ENCODE results near the gene ADARB1.

The ADARB1 gene

DNA sequence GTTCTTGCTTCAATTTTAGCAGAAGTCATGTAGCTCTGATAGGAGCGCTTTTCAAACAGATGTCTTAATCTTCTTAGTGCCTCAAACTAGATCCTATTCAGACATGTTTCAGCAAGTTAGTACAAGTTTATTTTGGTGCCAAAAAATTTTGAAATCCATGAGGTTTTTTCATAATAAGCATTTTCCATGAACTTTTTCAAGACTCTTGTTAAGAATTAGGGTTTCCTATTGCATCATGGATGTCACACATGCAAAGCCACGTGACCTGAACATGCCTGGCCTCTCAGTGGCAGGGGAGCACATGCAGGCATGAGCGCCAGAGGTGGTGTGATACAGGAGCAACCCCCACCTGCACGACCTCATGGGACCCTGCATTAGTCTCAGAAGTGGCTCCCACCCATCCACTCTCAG lies 145.7 kb downstream of the ADARB1 start:
- Histone ChIP-seq H3K4me3 (no peak overlapping the region), H3K27me3 (ENCODE audit: low read depth) (no peaks in the 10 kb centered on the region), H3K36me3 (replicated peaks) (no peaks in the 10 kb centered on the region), H3K4me1 (no peaks in the 10 kb centered on the region), H3K9me3 (peaks cover 3% of the 10 kb centered on the region; the same call in 1 of the 2 replicates)
- no peak for DNase-seq (ENCODE audit: low spot score in 2 of 2)
- in situ Hi-C loops (cut with MboI; ENCODE audit: low sequenced_read_pairs): no loop called here

DNA sequence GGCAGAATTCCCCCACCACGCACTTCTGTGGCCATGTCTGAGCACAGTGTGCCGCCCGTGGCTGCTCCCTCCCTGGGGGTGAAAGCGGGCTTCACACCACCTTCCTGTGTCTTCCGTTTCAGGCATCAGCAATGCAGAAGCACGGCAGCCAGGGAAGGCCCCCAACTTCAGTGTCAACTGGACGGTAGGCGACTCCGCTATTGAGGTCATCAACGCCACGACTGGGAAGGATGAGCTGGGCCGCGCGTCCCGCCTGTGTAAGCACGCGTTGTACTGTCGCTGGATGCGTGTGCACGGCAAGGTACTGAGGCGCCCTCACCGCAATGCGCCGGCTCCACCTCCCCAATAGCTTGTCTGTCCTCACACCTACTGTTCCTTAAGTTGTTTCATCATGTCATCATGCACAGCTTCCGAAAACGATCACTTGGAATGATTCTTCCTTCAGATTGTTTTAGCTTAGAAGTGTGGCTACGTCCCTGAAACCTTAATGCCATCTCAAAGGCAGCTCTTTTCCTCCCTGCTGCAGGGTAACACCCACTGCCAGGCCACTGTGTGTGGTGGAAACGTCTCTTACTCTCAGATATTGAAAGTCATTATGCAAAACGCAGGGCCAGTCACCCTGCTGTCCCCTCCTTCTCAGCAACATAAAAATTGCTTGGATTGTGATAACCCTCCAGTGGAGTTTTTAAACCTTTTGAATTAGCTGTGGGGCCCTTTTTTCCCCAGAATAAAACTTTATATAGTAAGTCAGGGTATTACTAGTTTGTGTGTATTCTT lies 146.5 kb downstream of the ADARB1 start:
- peaks cover 3% of the 10 kb centered on the region; the same call in 1 of the 2 replicates for H3K9me3 ChIP-seq
- in situ Hi-C loops (cut with MboI; ENCODE audit: low sequenced_read_pairs): no loop called here
- no peak for DNase-seq (ENCODE audit: low spot score in 2 of 2)
- H3K4me1 ChIP-seq: no peaks in the 10 kb centered on the region
- no peaks in the 10 kb centered on the region for H3K27me3 ChIP-seq (ENCODE audit: low read depth)
- no peaks in the 10 kb centered on the region for H3K36me3 ChIP-seq (replicated peaks)
- no peak overlapping the region for H3K4me3 ChIP-seq

DNA sequence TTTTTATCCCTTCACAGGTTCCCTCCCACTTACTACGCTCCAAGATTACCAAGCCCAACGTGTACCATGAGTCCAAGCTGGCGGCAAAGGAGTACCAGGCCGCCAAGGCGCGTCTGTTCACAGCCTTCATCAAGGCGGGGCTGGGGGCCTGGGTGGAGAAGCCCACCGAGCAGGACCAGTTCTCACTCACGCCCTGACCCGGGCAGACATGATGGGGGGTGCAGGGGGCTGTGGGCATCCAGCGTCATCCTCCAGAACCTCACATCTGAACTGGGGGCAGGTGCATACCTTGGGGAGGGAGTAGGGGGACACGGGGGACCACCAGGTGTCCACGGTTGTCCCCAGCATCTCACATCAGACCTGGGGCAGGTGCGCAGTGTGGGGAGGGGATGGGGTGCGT lies 147.6 kb downstream of the ADARB1 start:
- Histone ChIP-seq H3K4me1 (no peaks in the 10 kb centered on the region), H3K36me3 (replicated peaks) (no peaks in the 10 kb centered on the region), H3K9me3 (no peaks in the 10 kb centered on the region), H3K27me3 (ENCODE audit: low read depth) (no peaks in the 10 kb centered on the region), H3K4me3 (no peak overlapping the region)
- in situ Hi-C loops (cut with MboI; ENCODE audit: low sequenced_read_pairs): no loop called here
- DNase-seq (ENCODE audit: low spot score in 2 of 2): no peak

DNA sequence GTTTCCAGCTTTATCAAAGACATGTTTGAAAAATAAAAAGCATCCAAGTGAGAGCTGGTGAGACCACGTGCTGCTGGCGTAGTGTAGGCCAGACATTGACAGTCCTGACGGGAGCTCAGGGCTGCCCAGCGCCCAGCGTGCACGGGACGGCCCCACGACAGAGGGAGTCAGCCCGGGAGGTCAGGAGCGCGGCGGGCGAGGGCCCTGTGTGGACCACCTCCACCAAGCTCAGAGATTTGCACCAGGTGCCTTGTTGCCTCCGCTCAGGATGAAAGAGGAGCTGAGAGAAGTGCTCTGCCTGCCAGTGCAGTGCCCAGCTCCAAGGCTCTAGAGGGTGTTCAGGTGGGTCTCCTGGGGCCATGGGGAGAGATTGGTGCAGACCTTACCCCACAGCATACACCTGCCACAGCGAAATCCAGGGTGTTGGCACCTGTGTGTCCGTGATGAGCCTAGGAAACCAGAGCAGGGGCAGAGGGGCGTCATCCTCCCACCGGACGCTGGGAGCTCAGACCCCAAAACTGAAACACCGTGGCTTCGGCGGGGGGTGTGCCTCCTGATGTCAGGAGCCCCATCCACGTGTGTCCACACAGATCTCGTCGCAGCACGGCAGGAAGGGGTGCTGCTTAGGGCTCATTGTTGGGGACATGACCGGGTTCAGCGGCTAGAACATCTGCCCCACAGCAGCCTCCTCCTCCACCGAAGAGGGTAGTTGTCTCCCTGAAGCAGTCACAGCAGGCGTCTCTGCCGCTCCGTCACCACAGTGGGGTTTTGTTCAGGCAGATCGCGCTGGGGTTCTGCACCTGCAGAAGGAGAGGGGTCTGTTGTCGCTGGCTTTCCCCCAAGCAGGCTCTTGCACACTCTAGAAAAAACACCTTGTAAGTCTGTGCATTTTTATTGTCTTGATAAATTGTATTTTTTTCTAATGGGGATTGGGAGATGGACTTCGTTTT lies 149.1 kb downstream of the ADARB1 start:
- DNase-seq (ENCODE audit: low spot score in 2 of 2): no peak
- Histone ChIP-seq H3K36me3 (replicated peaks) (no peaks in the 10 kb centered on the region), H3K9me3 (no peaks in the 10 kb centered on the region), H3K27me3 (ENCODE audit: low read depth) (no peaks in the 10 kb centered on the region), H3K4me3 (no peak overlapping the region), H3K4me1 (no peaks in the 10 kb centered on the region)
- in situ Hi-C loops (cut with MboI; ENCODE audit: low sequenced_read_pairs): no loop called here

DNA sequence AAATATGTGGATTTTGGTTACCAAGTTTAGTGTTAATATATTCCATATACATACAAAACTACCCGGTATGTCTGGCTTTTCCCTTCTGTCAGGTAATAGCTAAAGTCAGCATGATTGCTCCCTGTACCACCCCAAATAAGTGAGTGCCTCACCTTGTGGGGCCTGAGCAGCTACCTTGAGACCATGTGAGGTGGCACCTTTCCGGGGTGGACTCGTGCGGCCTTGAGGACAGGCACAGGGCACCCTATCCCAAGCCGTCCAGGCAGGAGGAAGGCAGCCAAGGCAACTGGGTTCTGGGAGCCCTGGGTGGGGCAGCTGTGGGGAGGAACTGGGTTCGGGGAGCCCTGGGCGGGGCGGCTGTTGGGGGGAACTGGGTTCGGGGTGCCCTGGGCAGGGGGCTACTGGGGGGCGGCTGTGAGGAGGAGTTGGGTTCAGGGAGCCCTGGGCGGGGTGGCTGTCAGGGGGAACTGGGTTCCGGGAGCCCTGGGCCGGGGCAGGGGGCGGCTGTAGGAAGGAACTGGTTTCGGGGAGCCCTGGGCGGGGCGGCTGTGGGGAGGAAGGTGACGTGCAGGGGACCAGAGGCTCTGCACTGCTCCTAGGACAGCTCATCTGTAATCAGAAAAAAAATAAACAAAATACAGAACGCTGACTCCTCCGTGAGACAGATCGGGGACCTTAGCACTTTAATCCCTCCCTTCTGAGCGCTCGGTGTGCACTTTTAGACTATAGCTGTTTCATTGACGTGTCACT lies 150.0 kb downstream of the ADARB1 start:
- no peaks in the 10 kb centered on the region for H3K27me3 ChIP-seq (ENCODE audit: low read depth)
- H3K4me1 ChIP-seq: no peaks in the 10 kb centered on the region
- in situ Hi-C loops (cut with MboI; ENCODE audit: low sequenced_read_pairs): no loop called here
- H3K9me3 ChIP-seq: no peaks in the 10 kb centered on the region
- H3K36me3 ChIP-seq (replicated peaks): no peaks in the 10 kb centered on the region
- DNase-seq (ENCODE audit: low spot score in 2 of 2): no peak
- no peak overlapping the region for H3K4me3 ChIP-seq

DNA sequence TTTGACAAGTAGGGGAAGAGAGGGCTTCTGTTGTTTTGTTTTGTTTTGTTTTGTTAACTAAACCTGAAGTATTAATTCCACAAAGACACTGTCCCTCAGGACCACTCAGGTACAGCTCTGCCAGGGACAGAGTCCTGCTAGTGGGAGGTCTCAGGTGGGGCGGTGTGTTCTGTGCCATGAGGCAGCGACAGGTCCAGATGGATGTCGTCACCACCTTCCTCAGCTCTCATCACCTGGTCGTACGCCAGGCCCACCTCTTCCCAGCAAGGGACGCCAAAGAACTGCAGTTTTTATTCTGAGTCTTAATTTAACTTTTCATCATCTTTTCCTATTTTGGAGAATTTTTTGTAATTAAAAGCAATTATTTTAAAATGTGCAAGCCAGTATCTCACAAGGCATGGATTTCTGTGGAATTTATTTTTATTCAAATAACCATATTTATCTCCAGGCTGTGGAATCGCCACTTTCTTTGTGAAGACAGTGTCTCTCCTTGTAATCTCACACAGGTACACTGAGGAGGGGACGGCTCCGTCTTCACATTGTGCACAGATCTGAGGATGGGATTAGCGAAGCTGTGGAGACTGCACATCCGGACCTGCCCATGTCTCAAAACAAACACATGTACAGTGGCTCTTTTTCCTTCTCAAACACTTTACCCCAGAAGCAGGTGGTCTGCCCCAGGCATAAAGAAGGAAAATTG lies 150.8 kb downstream of the ADARB1 start:
- H3K27me3 ChIP-seq (ENCODE audit: low read depth): no peaks in the 10 kb centered on the region

DNA sequence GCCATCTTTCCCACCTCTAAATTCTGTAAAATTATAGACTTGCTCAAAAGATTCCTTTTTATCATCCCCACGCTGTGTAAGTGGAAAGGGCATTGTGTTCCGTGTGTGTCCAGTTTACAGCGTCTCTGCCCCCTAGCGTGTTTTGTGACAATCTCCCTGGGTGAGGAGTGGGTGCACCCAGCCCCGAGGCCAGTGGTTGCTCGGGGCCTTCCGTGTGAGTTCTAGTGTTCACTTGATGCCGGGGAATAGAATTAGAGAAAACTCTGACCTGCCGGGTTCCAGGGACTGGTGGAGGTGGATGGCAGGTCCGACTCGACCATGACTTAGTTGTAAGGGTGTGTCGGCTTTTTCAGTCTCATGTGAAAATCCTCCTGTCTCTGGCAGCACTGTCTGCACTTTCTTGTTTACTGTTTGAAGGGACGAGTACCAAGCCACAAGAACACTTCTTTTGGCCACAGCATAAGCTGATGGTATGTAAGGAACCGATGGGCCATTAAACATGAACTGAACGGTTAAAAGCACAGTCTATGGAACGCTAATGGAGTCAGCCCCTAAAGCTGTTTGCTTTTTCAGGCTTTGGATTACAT lies 151.5 kb downstream of the ADARB1 start:
- in situ Hi-C loops (cut with MboI; ENCODE audit: low sequenced_read_pairs): no loop called here
- Histone ChIP-seq H3K36me3 (replicated peaks) (no peaks in the 10 kb centered on the region), H3K27me3 (ENCODE audit: low read depth) (no peaks in the 10 kb centered on the region), H3K4me3 (no peak overlapping the region), H3K9me3 (no peaks in the 10 kb centered on the region), H3K4me1 (no peaks in the 10 kb centered on the region)
- DNase-seq (ENCODE audit: low spot score in 2 of 2): no peak

More for the DNA sequence above, 150.8 kb downstream of the ADARB1 start:
- in situ Hi-C loops (cut with MboI; ENCODE audit: low sequenced_read_pairs): no loop called here
- H3K36me3 ChIP-seq (replicated peaks): no peaks in the 10 kb centered on the region
- H3K9me3 ChIP-seq: no peaks in the 10 kb centered on the region
- H3K4me1 ChIP-seq: no peaks in the 10 kb centered on the region
- H3K4me3 ChIP-seq: no peak overlapping the region
- DNase-seq (ENCODE audit: low spot score in 2 of 2): no peak

DNA sequence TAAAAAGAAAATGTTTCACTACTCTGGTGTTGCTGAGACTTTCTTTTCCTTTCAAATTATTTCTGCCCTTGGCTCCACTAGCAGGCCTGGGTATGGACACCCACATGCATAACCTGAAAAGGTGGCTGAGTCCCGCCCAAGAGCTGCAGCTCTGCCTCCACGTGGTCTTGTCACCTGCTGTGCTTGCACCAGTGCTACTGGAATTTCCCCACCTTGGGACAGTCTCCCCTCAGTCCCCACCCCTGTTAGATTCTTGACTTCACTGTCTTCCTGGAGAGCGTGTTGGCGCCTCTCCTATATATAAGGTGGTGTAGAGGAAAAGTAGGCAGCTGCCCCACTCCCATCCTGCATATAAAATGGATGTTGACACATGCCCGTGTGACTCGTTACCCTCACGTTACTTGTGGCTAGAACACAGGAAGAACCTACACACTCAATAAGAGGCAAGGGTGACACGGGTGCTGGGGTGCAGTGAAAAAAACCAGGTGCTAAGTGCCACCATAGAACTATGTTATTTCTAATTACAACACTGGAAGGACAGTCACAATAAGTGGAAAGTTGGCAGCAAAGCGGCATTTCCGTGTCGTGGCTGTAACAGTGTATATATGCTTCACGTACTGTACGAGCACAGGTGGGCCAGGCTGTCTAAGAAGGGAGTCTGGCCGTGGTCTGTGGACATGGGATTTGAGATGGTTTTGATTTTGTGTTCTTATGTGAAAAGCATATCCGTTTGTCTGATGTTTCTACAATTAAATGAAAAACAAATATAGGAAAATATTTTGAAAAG lies 152.4 kb downstream of the ADARB1 start:
- no peaks in the 10 kb centered on the region for H3K9me3 ChIP-seq
- H3K4me1 ChIP-seq: no peaks in the 10 kb centered on the region
- in situ Hi-C loops (cut with MboI; ENCODE audit: low sequenced_read_pairs): no loop called here
- DNase-seq (ENCODE audit: low spot score in 2 of 2): no peak
- H3K4me3 ChIP-seq: no peak overlapping the region
- no peaks in the 10 kb centered on the region for H3K27me3 ChIP-seq (ENCODE audit: low read depth)
- H3K36me3 ChIP-seq (replicated peaks): no peaks in the 10 kb centered on the region

DNA sequence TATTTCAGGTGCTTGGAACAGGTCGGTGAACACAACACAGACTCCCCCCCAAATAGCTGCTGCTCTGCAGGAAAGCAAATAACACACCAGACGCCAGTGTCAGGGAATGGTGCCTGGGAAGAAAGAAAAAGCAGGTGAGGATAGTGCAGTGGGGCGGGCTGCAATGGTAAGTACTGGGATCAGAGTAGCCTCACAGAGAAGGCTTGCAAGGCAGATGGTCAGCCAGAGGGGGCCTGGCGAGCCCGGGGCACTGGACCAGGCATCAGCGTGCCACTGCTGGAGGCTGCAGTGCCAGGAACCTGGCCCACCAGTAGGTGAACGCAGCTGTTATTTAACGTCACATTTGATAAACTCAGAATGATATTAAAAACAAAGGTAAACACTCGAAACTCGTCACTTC lies 153.4 kb downstream of the ADARB1 start:
- Histone ChIP-seq H3K27me3 (ENCODE audit: low read depth) (no peaks in the 10 kb centered on the region), H3K4me3 (no peak overlapping the region), H3K4me1 (no peaks in the 10 kb centered on the region), H3K9me3 (no peaks in the 10 kb centered on the region), H3K36me3 (replicated peaks) (no peaks in the 10 kb centered on the region)
- no peak for DNase-seq (ENCODE audit: low spot score in 2 of 2)
- in situ Hi-C loops (cut with MboI; ENCODE audit: low sequenced_read_pairs): no loop called here

DNA sequence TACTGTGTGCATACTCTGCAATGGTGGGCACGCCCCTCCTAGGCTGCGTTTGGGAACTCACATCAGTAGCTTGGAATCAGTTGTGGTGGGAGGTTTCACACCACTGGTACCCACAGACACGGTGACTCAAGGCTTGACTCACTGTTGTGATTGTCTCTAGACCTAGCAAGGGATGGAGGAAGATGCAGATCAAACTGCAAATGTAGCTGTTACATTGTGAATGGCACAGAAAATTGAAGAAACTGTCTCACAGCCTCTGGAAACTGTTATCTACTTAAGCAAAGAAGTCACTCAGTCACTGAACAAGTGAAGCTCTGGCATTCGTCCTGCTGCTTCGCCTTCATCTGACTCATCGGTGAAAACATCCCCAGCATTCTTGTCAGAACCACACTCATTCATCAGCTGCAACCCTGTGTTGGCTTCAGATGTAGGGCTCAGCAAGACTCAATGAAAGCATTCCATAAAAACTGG lies 153.8 kb downstream of the ADARB1 start:
- Histone ChIP-seq H3K4me3 (no peak overlapping the region), H3K9me3 (no peaks in the 10 kb centered on the region), H3K36me3 (replicated peaks) (no peaks in the 10 kb centered on the region), H3K4me1 (no peaks in the 10 kb centered on the region), H3K27me3 (ENCODE audit: low read depth) (peaks cover 3% of the 10 kb centered on the region; the same call in 1 of the 2 replicates)
- in situ Hi-C loops (cut with MboI; ENCODE audit: low sequenced_read_pairs): no loop called here
- no peak for DNase-seq (ENCODE audit: low spot score in 2 of 2)

DNA sequence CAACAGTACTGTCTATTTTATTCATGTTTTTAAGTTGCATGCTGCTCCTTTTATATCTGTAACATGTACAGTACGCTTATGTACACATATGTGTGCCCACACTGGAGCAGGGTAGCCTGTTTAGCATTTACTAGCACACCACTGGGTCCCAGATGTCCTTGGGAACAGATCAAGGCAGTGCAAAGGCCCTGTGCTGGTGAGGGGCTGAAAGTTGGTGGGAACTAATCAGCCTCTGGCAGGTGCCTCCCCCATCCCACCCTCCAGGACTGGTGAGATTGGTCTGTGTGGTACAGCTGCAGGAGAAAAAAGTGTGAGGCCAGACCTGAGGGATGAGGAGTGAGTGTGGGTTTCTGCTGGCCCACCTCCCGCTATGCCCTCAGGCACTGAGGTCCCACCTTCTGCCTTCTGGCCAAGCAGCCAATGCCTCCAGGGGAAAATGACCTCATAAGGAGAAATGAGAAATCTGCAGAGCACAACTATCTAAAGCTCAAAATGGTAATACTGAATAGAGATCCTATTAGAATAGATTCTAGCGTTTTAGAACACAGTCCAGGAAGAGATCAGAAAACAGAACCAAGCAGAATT lies 154.4 kb downstream of the ADARB1 start:
- Histone ChIP-seq H3K36me3 (replicated peaks) (no peaks in the 10 kb centered on the region), H3K27me3 (ENCODE audit: low read depth) (peaks cover 8% of the 10 kb centered on the region), H3K4me3 (no peak overlapping the region), H3K4me1 (no peaks in the 10 kb centered on the region), H3K9me3 (no peaks in the 10 kb centered on the region)
- in situ Hi-C loops (cut with MboI; ENCODE audit: low sequenced_read_pairs): no loop called here
- no peak for DNase-seq (ENCODE audit: low spot score in 2 of 2)

DNA sequence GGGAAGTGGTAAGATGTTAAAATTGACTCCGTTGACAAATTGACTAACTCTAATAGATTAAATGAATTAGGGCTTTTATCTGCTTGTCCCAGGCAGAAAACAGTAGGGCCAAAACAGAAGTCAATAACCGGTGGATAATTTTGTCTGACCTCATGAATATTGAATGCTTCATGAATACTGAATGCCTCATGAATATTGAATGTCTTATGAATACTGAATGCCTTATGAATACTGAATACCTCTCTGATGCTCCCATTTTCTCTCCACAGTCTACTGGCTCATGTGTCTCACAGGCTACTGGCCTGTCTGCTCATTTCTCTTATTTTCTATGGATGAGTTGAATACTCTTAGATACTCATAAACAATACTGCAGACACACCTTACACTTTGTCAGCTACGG lies 157.3 kb downstream of the ADARB1 start:
- DNase-seq (ENCODE audit: low spot score in 2 of 2): no peak
- Histone ChIP-seq H3K27me3 (ENCODE audit: low read depth) (peaks cover 8% of the 10 kb centered on the region), H3K9me3 (no peaks in the 10 kb centered on the region), H3K4me3 (no peak overlapping the region), H3K4me1 (peaks cover 10% of the 10 kb centered on the region), H3K36me3 (replicated peaks) (no peaks in the 10 kb centered on the region)
- in situ Hi-C loops (cut with MboI; ENCODE audit: low sequenced_read_pairs): no loop called here

Measured in HAP-1 (cell line).